Inferior parietal cortex (tissue), 1 donor: ENCODE data around the gene ARHGAP18.

ENCODE experiments used
- DNase-seq: peaks from one replicate; pipeline ENCODE4 v3.0.0-alpha.2; 2016; ENCODE audit errors: extremely low spot score

The ARHGAP18 gene

DNA sequence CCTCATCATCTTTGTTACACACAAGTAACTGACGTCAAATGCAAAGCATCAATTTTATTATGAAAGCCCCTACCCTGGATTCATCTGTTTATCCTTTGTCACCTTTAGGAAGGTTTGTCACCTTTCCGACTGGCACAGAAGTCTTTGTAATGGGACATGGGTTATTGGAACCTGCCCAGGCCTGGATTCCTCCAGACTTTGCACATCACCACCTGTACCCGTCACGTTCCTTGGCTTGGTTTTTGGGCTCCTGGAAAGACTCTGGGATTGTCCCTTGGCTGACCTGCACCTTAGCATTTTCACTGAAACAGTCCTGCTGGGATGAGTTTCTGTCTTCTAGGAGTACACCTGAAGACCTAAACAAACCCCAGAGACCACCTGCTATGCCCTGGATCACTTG lies 15.4 kb upstream of the ARHGAP18 start:
- DNase-seq, result no peak

DNA sequence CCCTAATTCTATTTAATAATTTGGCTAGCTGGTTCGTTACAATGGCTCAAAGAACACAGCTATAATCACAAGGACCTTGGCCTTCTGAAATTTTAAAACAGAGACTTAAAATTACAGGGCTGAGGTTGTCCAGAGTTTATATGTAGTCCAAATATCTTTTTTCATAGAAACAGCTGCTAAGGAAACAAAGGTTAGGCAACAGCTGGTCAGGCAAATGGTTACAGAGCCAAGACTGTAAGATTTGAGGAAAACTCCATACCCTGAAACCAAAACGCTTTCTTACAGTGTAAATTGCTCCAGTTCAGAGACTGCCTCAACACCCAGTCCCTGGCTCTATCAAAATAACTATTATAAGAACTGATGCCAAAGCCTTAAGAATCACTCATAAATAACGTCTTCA lies 9.7 kb upstream of the ARHGAP18 start:
- DNase-seq, result no peak

DNA sequence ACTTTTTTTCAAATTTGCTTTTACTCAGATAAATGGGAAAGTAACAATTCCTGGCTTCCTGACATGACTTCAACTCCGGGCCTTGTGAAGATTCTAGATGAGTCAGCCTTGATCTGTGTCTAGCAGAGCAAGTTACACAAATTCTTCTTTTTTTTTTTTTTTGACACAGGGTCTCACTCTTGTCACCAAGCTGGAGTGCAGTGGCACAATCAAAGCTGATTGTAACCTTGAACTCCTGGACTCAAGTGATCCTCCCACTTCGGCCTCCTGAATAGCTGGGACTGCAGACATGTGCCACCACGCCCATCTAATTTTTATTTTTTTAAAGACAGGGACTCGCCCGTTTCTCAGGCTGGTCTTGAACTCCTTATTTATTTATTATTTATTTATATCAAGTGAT lies 7.3 kb upstream of the ARHGAP18 start:
- DNase-seq, result no peak

DNA sequence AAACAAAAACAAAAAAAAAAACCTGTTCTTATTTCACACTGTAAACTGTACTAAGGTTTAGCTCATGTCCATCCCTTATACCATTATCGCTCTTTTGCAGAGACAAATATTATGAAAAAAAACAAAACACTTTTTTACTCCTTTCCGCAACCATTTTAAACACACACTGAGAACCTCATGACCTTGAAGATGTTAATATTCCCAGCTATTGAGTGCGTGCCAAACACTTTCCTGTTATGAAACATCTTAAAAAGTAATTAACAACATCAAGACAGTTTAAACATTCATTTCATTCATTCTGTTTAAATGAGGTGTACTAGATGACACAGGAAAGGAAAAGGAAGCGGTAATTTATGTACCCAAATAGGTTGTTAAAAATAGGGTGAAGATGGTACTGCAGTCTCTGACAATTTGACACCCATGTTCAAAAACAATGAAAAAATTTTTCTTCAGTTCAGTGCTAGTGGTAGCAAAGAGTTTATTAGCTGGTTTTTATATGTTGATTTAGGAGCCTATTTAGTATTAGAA lies 3.9 kb upstream of the ARHGAP18 start:
- DNase-seq, result no peak

DNA sequence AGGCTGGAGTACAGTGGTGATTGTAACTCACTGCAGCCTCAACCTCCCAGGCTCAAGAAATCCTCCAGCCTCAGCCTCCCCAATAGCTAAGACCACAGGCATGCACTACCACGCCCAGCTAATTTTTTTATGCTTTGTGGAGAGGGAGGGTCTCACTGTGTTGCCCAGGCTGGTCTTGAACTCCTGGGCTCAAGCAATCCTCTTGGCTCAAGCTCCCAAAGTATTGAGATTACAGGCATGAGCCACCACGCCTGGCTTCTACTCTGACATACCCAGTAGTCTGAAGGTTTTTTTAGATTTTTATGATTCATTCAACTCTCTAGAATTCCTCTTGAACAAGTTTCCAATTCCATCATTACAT lies 1.3 kb upstream of the ARHGAP18 start:
- DNase-seq, result no peak

DNA sequence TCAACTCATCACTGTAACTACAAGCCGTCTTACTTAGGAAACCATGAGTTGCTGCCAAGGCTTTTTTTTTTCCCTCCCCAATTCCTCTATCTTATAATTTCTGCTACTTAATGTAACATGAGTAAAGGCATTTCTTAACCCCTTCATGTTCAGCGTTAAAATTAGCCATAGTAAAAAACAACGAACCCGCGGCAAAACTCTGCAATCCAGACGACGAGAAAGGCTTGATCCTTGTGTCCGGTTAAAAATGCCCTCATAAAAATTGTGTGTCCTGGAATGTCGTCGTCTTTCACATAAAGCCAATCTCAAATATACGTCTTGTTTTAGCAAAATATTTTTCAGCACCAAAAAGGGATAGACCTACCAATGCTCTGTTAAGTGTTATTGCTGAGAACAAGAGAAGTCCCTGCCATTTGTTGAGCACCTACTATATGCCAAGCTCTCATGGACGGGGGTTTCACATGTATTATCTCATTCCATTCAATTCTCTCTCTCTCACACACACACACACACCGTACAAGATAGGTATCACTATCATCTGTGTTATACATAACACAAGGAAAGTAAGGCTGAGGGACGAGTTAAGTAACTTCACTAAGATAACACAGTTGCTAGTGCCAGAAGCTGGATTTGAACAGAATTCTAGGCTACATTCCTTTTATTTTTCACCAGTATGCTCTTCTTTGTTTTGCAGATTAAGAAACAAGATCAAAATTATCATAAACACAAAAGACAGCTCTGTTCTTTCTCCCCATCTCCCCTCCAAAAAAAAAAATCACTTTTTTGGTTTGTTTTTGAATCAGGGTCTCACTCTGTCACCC lies 683 bp upstream of the ARHGAP18 start:
- DNase-seq, result no peak

DNA sequence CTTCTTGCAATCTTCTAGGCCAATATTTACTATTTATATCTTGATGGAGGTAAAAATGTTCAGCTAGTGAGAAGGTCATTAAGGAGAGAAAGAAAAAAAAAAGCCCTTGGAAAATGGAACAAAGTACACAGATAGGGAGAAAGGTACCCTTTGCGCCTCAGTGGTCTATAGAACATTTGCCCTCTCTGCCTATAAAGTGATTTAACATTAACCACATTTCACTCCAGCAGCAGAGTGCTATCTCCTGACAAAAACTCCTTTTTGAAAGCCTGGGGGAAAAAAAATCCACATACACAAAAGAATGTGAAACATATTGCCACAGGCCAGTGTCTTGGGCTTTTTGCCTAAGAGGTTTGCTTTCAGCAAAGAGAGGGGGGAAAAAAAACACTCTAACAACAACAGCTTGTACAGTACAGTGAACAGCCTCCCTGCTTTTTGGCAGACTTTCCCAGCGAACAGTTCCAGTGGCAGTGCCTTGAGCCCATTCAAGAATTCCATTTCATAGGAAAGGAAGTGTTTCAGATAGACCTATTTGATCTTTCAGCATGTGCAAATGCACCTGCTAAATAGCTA lies 695 bp downstream of the ARHGAP18 start:
- DNase-seq, result peak; percentile 27

DNA sequence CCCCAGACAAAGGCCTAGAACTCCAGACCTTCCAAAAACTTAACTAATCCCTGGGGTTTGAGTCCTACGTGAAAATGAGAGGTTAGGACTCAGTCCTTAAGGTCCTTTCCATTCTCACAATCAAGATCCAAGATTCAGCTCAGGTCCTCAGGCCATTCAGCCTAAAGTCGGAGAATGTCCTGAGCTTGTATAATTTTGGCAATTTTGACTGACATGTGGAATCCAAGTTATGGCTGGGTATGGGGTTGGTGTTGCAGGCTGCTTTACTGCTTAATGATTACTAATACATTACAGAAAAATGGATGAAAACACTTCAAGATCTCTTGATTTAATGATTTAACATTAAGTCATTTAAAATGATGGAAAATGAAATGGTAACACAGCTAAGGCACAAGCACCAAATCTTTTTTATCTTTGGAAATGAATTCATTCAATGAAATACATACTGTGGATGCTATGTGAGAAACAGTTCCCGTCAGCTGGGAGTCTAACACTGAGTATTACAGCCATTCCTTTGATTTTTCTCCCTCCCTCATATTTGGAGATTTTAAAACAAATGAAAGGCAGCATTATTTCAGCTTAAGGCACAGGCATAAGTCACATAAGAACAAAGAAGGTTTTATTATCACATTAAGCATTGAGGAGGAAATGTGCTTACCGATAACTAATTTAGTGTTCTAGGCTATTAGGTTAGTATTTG lies 1.3 kb downstream of the ARHGAP18 start:
- DNase-seq, result no peak

DNA sequence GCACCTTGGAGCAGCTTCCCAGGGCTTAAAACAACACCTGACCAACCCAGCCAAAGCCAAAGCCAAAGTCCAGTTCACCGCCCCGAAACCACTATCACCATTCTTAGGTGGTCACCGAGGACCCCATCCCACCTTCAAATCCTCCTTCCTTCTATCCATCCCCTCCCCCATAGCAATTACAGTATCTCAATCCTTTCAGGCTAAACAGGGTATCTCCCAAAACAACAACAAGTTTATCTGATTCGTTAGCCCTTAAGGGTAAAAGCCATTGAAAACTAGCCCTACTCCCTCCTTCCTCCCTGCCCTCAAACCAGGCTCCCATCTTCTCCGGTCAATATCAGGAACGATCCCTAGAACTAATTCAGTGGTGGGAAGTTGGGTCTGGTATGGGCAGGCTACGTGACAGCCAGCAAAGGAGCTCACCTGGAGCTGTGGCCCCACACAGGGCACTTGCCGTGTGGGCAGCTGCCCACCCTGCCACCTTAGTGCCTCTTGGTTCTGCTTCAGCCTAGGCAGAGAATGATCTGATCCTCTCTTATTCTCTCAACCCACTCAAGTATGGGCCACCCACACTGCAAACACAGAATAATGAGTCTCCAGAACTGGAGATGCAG lies 2.0 kb downstream of the ARHGAP18 start:
- no peak for DNase-seq

DNA sequence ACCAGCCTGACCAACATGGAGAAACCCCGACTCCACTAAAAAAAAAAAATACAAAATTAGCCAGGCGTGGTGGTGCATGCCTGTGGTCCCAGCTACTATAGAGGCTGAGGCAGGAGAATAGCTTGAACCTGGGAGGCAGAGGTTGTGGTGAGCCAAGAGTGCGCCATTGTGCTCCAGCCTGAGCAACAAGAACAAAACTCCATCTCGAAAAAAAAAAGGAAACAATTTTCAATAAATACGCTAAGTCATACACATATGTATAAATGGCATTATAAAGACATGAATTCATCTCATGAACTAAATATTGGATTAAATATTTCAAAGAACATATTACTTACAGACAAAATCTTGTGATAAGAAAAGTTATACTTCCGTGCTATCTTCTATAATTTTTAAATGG lies 2.9 kb downstream of the ARHGAP18 start:
- no peak for DNase-seq

DNA sequence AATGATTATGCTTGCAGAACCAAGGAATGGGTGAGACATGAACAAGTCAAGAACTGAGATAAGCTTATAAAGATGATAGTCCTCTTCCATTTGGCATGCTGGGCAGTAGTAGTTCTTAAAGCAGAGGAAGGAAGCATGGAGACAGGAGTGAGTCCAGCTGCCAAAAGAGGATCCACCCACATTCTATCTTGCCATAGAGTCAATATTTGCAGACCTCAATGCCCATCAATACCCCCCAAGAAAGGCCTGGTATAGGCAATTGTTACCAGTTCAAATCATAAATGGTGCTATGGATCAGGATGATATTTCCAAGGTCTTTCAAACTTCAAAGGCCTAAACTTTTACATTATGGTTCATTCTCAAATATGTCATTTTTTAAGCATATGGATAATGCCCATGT lies 4.8 kb downstream of the ARHGAP18 start:
- no peak for DNase-seq

DNA sequence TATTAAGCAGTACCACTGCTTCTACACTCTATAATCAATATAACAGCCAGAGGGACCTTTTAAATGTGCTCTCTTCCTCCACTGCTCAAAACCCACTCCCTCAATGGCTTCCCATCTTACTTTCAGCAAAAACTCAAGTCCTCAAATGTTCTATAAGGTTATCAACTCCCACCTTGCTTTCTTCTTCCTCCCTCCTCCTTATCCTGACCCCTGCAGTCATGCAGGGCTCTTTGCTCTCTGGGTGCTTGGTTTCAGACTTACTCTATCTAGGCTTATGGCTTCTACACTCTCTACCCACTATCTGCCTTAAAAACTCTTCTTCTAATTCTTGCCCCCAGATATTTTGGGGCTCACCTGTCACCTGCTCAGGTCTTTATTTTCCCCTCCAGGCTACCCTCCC lies 5.3 kb downstream of the ARHGAP18 start:
- DNase-seq, result no peak

DNA sequence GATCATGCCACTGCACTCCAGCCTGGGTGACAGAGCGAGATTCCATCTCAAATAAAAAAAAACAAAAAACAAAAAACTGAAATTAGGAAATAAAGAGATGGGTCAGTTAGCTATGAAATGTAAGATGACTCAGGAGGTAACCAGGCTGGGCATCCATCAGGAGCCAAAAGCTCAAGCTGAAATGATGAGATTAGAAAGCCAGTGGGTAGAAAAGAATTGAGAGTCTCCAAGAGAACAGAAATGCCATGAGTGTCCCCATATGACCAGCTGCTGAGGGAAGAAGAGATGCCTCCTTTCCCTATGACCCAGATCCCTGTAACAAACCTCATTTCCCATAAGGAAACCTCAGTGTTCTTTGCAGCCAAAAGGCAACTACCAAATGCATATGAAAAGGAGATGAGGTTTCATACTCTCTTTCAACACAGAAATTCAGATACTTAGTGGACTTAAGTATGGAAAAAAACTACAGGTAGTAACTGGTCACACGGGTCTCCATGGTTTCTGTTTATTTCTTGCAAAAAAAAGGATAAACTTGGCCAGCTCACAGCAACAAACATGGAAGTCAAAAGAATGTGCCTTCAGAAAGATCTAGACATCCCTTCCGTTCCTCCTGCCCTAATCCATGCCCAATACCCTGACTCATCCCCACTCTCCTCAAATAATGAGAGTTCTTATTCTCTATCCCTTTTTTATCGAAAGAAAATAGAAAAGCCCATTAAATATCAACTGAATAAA lies 8.1 kb downstream of the ARHGAP18 start:
- no peak for DNase-seq

DNA sequence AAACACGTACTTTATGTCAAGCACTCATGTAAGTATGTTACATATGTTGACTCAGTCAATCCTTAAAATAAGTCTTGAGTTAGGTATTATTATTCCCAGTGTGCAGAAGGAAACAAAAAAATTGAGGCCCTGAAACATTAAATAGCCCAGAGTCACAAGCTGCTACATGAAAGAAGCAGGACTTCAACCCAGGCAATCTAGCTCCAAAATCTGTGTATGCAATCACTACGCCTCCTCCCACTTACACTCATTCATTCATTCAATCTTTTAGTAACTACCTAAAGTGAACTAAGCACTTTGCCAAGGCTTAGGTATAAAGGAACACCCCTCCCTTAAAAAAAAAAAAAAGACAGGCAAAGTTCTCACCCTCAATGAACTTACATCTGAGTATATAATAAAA lies 9.3 kb downstream of the ARHGAP18 start:
- no peak for DNase-seq

DNA sequence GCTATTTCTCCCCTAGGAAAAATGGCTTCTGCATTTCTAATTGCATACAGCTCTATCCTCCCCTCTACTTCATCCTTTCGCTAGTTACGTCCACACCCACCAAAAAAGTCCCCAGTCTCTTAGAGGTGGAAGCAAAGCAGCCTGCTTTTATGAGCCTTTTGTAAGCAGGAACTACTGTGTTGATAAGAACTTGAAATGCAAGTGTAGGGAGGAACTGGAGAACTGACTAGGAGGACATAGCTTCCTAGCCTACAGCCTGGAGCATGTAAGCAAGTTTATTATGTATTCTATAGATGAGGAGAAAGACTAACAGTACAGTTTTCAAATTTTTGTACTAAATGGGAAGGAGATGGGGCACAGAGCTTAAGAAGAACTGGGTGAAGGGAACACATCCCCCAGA lies 10.3 kb downstream of the ARHGAP18 start:
- no peak for DNase-seq

DNA sequence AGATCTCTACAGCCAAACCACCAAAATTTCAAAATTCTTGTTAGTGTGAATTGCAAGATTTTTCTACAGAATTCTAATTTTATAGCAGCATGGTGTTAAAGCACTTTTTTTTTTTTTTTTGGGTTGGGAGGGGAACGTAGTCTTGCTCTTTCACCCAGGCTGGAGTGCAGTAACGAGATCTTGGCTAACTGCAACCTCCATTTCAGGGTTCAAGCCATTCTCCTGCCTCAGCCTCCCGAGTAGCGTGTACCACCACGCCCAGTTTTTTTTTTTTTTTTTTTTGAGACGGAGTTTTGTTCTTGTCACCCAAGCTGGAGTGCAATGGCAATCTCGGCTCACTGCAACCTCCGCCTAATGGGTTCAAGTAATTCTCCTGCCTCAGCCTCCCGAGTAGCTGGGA lies 11.5 kb downstream of the ARHGAP18 start:
- no peak for DNase-seq

DNA sequence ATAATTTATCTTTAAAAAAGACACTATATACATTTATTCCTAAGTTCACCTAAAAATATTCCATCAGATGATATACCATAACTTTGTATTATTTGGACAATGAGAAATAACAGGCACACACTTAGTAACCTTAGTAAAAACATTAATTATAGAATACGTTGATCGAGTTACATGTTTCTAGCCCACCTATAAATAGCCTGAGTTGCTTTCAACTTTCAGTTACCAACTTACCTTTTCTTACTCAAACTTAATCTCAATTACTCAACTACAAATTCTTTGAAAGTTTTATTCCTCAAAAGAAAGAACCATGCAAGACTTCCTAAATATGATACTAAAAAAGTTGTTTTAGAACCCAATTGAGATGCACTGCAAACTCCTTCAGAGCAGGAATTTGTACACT lies 12.2 kb downstream of the ARHGAP18 start:
- no peak for DNase-seq

DNA sequence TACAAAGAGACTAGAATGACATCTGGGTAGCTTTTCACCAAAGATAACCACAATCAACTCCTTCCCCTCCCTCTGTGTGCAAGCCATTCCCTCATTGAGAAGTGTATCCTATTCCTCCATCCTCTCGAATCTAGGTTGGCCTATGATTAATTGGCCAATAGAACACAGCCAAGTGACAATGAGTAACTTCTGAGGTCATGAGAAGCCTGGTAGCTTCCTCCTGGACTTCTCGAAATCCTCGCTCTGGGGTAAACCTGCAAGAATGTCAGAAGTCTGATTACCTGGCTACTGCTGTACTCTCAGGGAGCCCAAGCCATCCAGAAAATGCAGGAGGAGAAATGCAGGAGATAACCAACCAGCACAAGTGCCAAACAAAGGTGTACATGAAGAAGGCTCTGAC lies 13.1 kb downstream of the ARHGAP18 start:
- DNase-seq, result no peak

DNA sequence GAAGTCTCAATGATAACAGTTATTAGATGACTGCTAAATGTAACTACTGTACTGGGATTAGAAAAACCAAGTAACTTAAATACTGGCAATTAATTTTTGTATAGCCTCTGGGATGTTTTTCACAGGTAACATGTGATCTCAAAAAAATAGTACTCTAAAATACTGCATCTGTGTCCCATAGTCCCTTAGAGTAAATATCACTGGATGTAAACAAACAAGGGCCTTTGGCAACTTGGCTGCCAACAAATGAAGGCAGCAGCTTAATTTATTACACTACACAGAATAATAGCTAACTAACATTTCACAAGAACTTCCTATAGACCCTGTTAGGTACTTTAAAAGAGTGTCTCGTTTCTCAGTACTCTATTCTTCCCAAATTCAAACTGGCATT lies 14.0 kb downstream of the ARHGAP18 start:
- no peak for DNase-seq

DNA sequence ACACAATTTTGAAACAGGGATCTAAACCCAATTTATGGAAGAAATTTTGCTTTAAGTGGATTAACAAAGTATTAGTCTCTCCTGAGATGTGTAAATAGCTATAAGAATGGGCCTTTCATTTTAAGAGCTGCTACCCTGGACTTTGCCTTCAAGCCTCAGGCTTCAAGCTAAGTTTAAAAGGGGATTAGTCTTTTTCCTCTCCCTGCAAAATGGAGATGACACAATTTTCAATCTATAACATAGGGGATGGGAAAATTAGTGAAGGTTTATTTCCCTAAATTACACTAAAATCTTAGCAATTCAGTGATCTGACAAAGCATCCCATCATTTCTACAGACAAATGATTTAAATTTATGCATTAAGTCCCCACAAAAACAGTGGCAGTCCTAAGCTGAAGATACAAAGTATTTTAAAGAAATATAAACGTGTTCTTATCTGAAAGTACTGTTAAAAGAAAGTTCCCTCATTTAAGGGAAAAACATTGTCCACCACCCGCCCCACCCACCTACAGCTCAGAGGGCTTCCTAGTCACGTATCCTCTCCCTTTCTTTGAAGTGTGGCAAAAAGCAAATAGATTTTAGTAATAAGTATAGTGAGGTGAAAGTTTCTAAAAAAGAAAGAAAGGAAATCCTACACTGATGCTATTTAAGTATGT lies 14.5 kb downstream of the ARHGAP18 start:
- DNase-seq, result no peak

DNA sequence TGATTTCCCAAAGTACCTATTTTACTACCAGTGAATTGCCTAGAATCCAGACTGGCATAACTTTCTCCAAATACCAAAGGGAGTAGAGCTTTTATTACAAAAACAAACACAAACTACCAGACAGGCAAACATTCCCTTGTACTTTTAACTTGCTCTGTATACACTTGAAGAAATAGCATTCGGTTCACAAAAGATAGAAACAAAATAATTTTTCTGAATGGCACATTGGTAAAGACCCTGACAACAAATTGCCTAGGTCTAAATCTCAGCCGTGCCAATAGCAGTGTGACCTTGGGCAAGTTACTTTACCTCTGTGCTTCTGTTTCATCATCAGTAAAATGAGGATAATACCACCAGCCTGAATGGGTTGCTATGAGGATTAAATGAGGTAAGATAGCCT lies 15.9 kb downstream of the ARHGAP18 start:
- no peak for DNase-seq
